RWPE1 (cell line): ENCODE measurements around the gene NUDCD2.

Source experiments
- CTCF ChIA-PET: fragments of 350-600 bp; sonication (Branson Sonifier 250); formaldehyde crosslinking; extraction: SDS; loops from one replicate; lab custom pipeline; 2021; lab: Yijun Ruan, JAX
- POLR2A ChIA-PET: fragments of 400-600 bp; formaldehyde crosslinking; extraction: SDS; loops from one replicate; lab custom pipeline; 2020; ENCODE audit warnings: antibody characterized with exemption; ENCODE audit not compliant: low non-redundant PET; lab: Yijun Ruan, JAX
- DNase-seq: peaks from one replicate; pipeline ENCODE4 v3.0.0; 2012; ENCODE audit warnings: low spot score
- H3K27ac ChIP-seq: fragments of 450-650 bp; 2 replicates; pipeline ENCODE4 v1.5.1; 2017
- TF ChIP-seq, protein P1 (sequence below): fragments of 450-650 bp; conservative IDR thresholded peaks from 2 replicates; pipeline ENCODE4 v1.5.1; 2017; ENCODE audit warnings: low read depth, mild to moderate bottlenecking

NUDCD2 gene

DNA sequence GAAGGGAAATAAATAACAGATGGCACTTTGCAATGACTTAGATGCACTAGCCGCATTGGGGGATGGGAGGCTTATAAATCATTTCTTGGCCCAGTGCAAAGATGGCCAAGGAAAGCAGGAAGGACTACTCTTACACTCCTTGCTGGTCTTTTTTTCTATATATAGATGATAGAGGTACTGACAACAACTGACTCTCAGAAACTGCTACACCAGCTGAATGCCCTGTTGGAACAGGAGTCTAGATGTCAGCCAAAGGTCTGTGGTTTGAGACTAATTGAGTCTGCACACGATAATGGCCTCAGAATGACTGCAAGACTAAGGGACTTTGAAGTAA is 20.8 kb downstream of the NUDCD2 start:
- peak overlapping the region; percentile 66 for H3K27ac ChIP-seq
- TF ChIP-seq, protein P1, sequence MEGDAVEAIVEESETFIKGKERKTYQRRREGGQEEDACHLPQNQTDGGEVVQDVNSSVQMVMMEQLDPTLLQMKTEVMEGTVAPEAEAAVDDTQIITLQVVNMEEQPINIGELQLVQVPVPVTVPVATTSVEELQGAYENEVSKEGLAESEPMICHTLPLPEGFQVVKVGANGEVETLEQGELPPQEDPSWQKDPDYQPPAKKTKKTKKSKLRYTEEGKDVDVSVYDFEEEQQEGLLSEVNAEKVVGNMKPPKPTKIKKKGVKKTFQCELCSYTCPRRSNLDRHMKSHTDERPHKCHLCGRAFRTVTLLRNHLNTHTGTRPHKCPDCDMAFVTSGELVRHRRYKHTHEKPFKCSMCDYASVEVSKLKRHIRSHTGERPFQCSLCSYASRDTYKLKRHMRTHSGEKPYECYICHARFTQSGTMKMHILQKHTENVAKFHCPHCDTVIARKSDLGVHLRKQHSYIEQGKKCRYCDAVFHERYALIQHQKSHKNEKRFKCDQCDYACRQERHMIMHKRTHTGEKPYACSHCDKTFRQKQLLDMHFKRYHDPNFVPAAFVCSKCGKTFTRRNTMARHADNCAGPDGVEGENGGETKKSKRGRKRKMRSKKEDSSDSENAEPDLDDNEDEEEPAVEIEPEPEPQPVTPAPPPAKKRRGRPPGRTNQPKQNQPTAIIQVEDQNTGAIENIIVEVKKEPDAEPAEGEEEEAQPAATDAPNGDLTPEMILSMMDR: no peak
- CTCF ChIA-PET: interaction anchor here (0.6 to 0.7 kb wide), 3 partner anchors 36 to 1897 kb away, joined by 3 to 8 read pairs (median 3); no protein-coding TSS in a partner anchor
- no peak for DNase-seq
- POLR2A ChIA-PET: interaction anchor here (0.5 kb wide), 1 partner anchor 16 kb away, joined by 3 read pairs; no protein-coding TSS in a partner anchor

GRCh38 chr5:163437309-163438182 is 22.4 kb downstream of the NUDCD2 start, which contains the start of gene CCNG1:
Gene CCNG1, plus strand, starts transcription at chr5:163437595. Its CDS starts 1,662 bp downstream, at chr5:163439257.
- TF ChIP-seq, protein P1: no peak
- peak; percentile 99 for DNase-seq
- peak within 1 kb of the TSS; percentile 89 for H3K27ac ChIP-seq
- ChIA-PET POLR2A (interaction anchor here (0.6 to 1.0 kb wide), 4 partner anchors 22 to 900 kb away, joined by 3 to 6 read pairs (median 6); partner anchors contain the start of genes HMMR, MAT2B and NUDCD2), CTCF (no interaction called here)

DNA sequence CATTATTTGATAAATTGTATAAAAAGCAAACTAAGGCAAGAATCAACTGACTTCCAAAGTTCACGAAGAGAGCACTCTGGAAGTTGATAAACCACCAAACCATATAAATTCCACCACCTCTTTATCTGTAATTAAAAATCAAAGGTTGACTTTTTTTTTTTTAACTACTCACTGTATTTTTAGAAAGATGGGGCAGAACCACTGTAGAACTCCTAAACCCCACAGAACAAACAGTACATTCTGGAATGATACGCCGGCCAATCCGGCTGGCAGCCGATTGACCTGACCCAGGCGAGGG is 22.9 kb downstream of the NUDCD2 start:
- ChIA-PET POLR2A (no interaction called here), CTCF (no interaction called here)
- TF ChIP-seq, protein P1: no peak
- H3K27ac ChIP-seq: peak overlapping the region; percentile 89
- DNase-seq: no peak

- CTCF ChIA-PET: no interaction called here
- H3K27ac ChIP-seq: no peak overlapping the region
- DNase-seq: no peak
- POLR2A ChIA-PET: no interaction called here
- TF ChIP-seq, protein P1: no peak
Measured at GRCh38 chr5:163436515-163436914, 23.4 kb downstream of the NUDCD2 start.

GRCh38 chr5:163434401-163434866 is 25.5 kb downstream of the NUDCD2 start:
- peak; percentile 49 for DNase-seq
- ChIA-PET POLR2A (no interaction called here), CTCF (interaction anchor here (0.6 kb wide), 1 partner anchor 41 kb away, joined by 3 read pairs; no protein-coding TSS in a partner anchor)
- TF ChIP-seq, protein P1: no peak
- no peak overlapping the region for H3K27ac ChIP-seq

GRCh38 chr5:163433271-163433670 is 26.6 kb downstream of the NUDCD2 start:
- DNase-seq: no peak
- CTCF ChIA-PET: interaction anchor here (0.6 kb wide), 1 partner anchor 819 kb away, joined by 3 read pairs; no protein-coding TSS in a partner anchor
- TF ChIP-seq, protein P1: no peak
- POLR2A ChIA-PET: no interaction called here
- no peak overlapping the region for H3K27ac ChIP-seq
